OCI-LY7 (cell line): ENCODE measurements around the gene SENP1. TPM values are rescaled to one million over a fixed set of nuclear protein-coding genes. Genes with fewer than 3 reads are reported as not detected.
A peak's percentile ranks its signal among the peaks of the same experiment; 100 is the strongest.

Experiments used
- Bru-seq: library from RNA; stranded (reverse); fragments of 400-500 nt; gene quantifications from one replicate; lab custom pipeline; 2021; lab: Mats Ljungman, UMichigan
- BruChase-seq, 2 experiments: library from RNA; stranded (reverse); fragments of 400-500 nt; gene quantifications; one replicate each; lab custom pipeline; 2021; lab: Mats Ljungman, UMichigan
- BruUV-seq: library from RNA; stranded (reverse); fragments of 400-500 nt; replicated peaks from 2 replicates; lab custom pipeline; 2021; lab: Mats Ljungman, UMichigan
- CTCF ChIA-PET: fragments of 300-600 bp; sonication (Branson Sonifier 250); formaldehyde crosslinking; loops from one replicate; lab custom pipeline; 2022; ENCODE audit warnings: antibody characterized with exemption; ENCODE audit not compliant: unreplicated experiment; lab: Charles Lee
- POLR2A ChIA-PET: fragments of 300-600 bp; sonication (Branson Sonifier 250); formaldehyde crosslinking; loops from one replicate; lab custom pipeline; 2022; ENCODE audit warnings: antibody characterized with exemption; lab: Charles Lee
- DNase-seq: peaks from one replicate; pipeline ENCODE4 v3.0.0-alpha.2; 2015; ENCODE audit warnings: low spot score
- H2AFZ ChIP-seq: fragments of 200-600 bp; sonication (generic), shearing (Covaris generic); 2 replicates; pipeline ENCODE4 v1.6.1; 2014; ENCODE audit warnings: mild to moderate bottlenecking, antibody characterized with exemption, low read length, moderate library complexity
- H3K27ac ChIP-seq: fragments of 200-600 bp; sonication (generic); 2 replicates; pipeline ENCODE4 v1.5.1; 2014; ENCODE audit warnings: mixed run types, low read depth, mild to moderate bottlenecking, moderate library complexity, low read length, inconsistent platforms; ENCODE audit not compliant: poor library complexity, severe bottlenecking
- H3K36me3 ChIP-seq: fragments of 200-600 bp; sonication (generic); 2 replicates; pipeline ENCODE4 v1.6.1; 2014; ENCODE audit warnings: mild to moderate bottlenecking, antibody characterized with exemption, low read length, moderate library complexity, mixed read lengths; ENCODE audit not compliant: insufficient read depth
- H3K4me1 ChIP-seq: fragments of 200-600 bp; sonication (generic); 2 replicates; pipeline ENCODE4 v1.5.1; 2014; ENCODE audit warnings: mild to moderate bottlenecking, low read length; ENCODE audit not compliant: insufficient read depth, poor library complexity, severe bottlenecking
- H3K4me2 ChIP-seq: fragments of 200-600 bp; sonication (generic); 2 replicates; pipeline ENCODE4 v1.6.1; 2014; ENCODE audit warnings: mild to moderate bottlenecking, low read length
- H3K4me3 ChIP-seq: fragments of 200-600 bp; sonication (generic); 2 replicates; pipeline ENCODE4 v1.5.1; 2014; ENCODE audit warnings: mild to moderate bottlenecking, low read depth, low read length; ENCODE audit not compliant: poor library complexity, severe bottlenecking
- H3K79me2 ChIP-seq: fragments of 200-600 bp; sonication (generic); 2 replicates; pipeline ENCODE4 v1.6.1; 2016; ENCODE audit warnings: low read depth, mild to moderate bottlenecking, low read length, moderate library complexity, mixed read lengths; ENCODE audit not compliant: insufficient read depth
- H3K9me2 ChIP-seq: fragments of 200-600 bp; sonication (generic); 2 replicates; pipeline ENCODE4 v1.6.1; 2016; ENCODE audit warnings: mild to moderate bottlenecking, low read length, mixed read lengths; ENCODE audit not compliant: insufficient read depth
- H3K9me3 ChIP-seq: fragments of 200-600 bp; sonication (generic); 2 replicates; pipeline ENCODE4 v1.6.1; 2014; ENCODE audit warnings: mild to moderate bottlenecking, mixed run types, low read length, mixed read lengths
- H4K20me1 ChIP-seq: fragments of 200-600 bp; sonication (generic); 2 replicates; pipeline ENCODE4 v1.6.1; 2014; ENCODE audit warnings: mild to moderate bottlenecking, antibody characterized with exemption, low read length, moderate library complexity, mixed read lengths; ENCODE audit not compliant: insufficient read depth
- EZH2phosphoT487 ChIP-seq: fragments of 200-600 bp; sonication (generic); IDR thresholded peaks from 2 replicates; pipeline ENCODE4 v1.6.1; 2018; ENCODE audit warnings: low read depth, borderline replicate concordance, mild to moderate bottlenecking, mixed run types, antibody characterized with exemption, low read length, moderate library complexity, mixed read lengths
- intact Hi-C: fragments of 100-400 bp; cut with micrococcal nuclease; formaldehyde crosslinking; loops from one replicate; pipeline ENCODE4 v1.10.0; 2022; ENCODE audit not compliant: unreplicated experiment
- long read RNA-seq: library from polyadenylated mRNA; stranded (forward); transcript quantifications from one replicate; pipeline ENCODE4 v2.0.0, GENCODE V29; 2022
- total RNA-seq, 2 experiments: library from RNA; depleted of rRNA in 1 of 2; stranded (reverse); fragments of >200 nt in 1 of 2; shearing (Covaris generic) in 1 of 2; gene quantifications; 2 replicates each; pipeline ENCODE4 v1.2.3, GENCODE V29; 2014 to 2022
- TF ChIP-seq, protein P1 (sequence below): fragments of 200-600 bp; sonication (generic); conservative IDR thresholded peaks from 2 replicates; pipeline ENCODE4 v1.5.1; 2014; ENCODE audit warnings: mild to moderate bottlenecking, antibody characterized with exemption, low read length, moderate library complexity, mixed read lengths

The SENP1 gene
- total RNA-seq (2014; rRNA removed; shearing (Covaris generic)) = 29.9 and 48.3 TPM in 2 replicates
- 54.7 and 63.5 TPM in 2 replicates for total RNA-seq (2022)
- percentile 88 among the genes with signal in this experiment for Bru-seq, nascent RNA
- percentile 80 among the genes with signal in this experiment for BruChase-seq, experiment 1, labeled RNA remaining after a 6-hour chase
- BruChase-seq, experiment 2, labeled RNA remaining after a 2-hour chase = percentile 86 among the genes with signal in this experiment
- long read RNA-seq, full-length matches to known transcripts = 25 of 79 reads
- long read RNA-seq, partial matches to known transcripts = 9 of 79 reads
- long read RNA-seq, other reads (novel, unspliced or antisense) = 45 of 79 reads

DNA sequence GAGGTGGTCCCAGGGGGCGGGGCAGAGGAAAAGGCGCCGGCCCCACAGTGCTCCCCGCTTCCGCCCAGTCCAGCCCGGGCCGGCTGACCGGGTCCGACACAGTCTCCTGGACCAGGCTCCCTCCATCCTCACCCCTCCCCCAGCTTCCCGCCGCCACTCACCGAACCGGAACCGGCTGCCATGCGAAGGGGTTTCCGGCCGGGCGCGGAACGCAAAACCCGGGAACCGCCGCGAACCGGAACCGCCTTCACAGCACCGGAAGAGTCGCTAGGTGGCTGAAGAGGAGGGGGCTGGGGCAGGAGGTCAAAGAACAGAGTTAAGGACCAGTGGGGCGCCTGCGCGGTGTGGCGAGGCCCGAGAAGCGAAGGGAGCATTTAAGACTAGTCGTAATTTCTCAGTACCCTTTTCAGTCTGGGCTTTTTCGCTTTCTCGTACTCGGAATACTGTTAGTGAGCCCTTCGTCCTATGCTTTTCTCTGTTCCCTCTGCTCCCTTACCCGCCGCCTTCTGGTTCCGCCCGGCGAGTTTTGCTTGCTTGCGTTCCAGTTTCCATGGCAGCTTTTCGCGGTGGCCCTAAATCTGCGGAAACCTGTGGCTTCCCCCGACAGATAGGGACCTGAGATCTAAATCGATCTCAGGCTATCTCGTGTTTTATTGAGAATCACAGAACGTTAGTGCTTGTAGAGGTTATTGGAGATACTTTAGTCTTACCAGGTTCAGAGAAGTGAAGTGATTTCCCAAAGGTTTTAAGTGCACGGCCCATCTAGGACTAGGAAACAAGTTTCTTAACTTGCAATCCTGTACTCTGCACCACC is at the start of gene SENP1:
TSS of gene SENP1 (minus strand) at position 213 of the 814 bp plus-strand sequence. CDS start 4,607 bp downstream, outside the sequence.
- Histone ChIP-seq H3K9me2 (no peaks in the 10 kb centered on the region), H3K4me1 (peaks cover 40% of the 10 kb centered on the region), H3K27ac (peak within 1 kb of the TSS; percentile 94), H3K36me3 (peaks cover 12% of the 10 kb centered on the region), H3K9me3 (no peaks in the 10 kb centered on the region), H3K79me2 (peaks cover 44% of the 10 kb centered on the region), H2AFZ (peak within 1 kb of the TSS; percentile 71), H3K4me2 (peak within 1 kb of the TSS; percentile 96), H3K4me3 (peak within 1 kb of the TSS; percentile 96), H4K20me1 (no peaks in the 10 kb centered on the region)
- intact Hi-C loops = loop anchor here (1.0 to 5.0 kb wide), 3 partner anchors 13 to 294 kb away; partner anchors contain the start of genes ASB8 and PFKM
- DNase-seq = peak; percentile 92
- TF ChIP-seq, protein P1, sequence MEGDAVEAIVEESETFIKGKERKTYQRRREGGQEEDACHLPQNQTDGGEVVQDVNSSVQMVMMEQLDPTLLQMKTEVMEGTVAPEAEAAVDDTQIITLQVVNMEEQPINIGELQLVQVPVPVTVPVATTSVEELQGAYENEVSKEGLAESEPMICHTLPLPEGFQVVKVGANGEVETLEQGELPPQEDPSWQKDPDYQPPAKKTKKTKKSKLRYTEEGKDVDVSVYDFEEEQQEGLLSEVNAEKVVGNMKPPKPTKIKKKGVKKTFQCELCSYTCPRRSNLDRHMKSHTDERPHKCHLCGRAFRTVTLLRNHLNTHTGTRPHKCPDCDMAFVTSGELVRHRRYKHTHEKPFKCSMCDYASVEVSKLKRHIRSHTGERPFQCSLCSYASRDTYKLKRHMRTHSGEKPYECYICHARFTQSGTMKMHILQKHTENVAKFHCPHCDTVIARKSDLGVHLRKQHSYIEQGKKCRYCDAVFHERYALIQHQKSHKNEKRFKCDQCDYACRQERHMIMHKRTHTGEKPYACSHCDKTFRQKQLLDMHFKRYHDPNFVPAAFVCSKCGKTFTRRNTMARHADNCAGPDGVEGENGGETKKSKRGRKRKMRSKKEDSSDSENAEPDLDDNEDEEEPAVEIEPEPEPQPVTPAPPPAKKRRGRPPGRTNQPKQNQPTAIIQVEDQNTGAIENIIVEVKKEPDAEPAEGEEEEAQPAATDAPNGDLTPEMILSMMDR = no peak; the same call in 1 of the 2 replicates
- no peak for TF ChIP-seq EZH2phosphoT487
- BruUV-seq = no TSS peak
- POLR2A ChIA-PET = interaction anchor here (1.2 to 7.3 kb wide), 5 partner anchors 13 to 52 kb away, joined by 3 to 62 read pairs (median 7); partner anchors contain the start of genes ASB8 and PFKM
- CTCF ChIA-PET = interaction anchor here (1.3 kb wide), 1 partner anchor 13 kb away, joined by 4 read pairs; the partner anchor contains the start of gene PFKM

GRCh38 chr12:48151103-48151771 is 45.4 kb upstream of the SENP1 start:
- Histone ChIP-seq H3K27ac (no peak overlapping the region), H3K4me3 (no peak overlapping the region), H4K20me1 (no peaks in the 10 kb centered on the region), H3K9me2 (no peaks in the 10 kb centered on the region), H3K4me1 (peaks cover 4% of the 10 kb centered on the region), H3K4me2 (no peak overlapping the region), H3K36me3 (peaks cover 68% of the 10 kb centered on the region), H3K9me3 (no peaks in the 10 kb centered on the region), H2AFZ (no peak overlapping the region), H3K79me2 (peaks cover 4% of the 10 kb centered on the region; the same call in 1 of the 2 replicates)
- ChIA-PET CTCF (no interaction called here), POLR2A (interaction anchor here (0.7 to 1.4 kb wide), 5 partner anchors 9 to 267 kb away, joined by 3 to 7 read pairs (median 3); no protein-coding TSS in a partner anchor)
- BruUV-seq = no TSS peak
- TF ChIP-seq, protein P1 = no peak
- no peak for TF ChIP-seq EZH2phosphoT487
- DNase-seq = no peak
- intact Hi-C loops = no loop called here
